Measurements from ENCODE around the gene GTSF1L. TPM values are rescaled to one million over a fixed set of nuclear protein-coding genes. Genes with fewer than 3 reads are reported as not detected.

GTSF1L gene
- total and polyA plus RNA-seq, 2 of the 4 experiments (the other 2 are of a cell fraction) = not detected

- POLR2A ChIA-PET (ENCODE audit: unreplicated experiment) = interaction anchor here (0.6 kb wide), 1 partner anchor 624 kb away, joined by 3 read pairs; no protein-coding TSS in a partner anchor
- no peak overlapping the region for H2AK5ac ChIP-seq (ENCODE audit: low read depth, low read length)
- H4K20me1 ChIP-seq (ENCODE audit: insufficient read depth, low read length) = no peaks in the 10 kb centered on the region
- no peak overlapping the region for H3K4ac ChIP-seq (ENCODE audit: low read depth, low read length)
- H3K79me1 ChIP-seq (ENCODE audit: low read depth in 1 of 2, low read length in 2 of 2) = no peaks in the 10 kb centered on the region
- 45% methylated on average over 9 of the region's 15 CpGs; no CpG with 5 or more reads in 1 of the 2 experiments for WGBS, 2 experiments (ENCODE audit: extremely low coverage in 2 of 2, insufficient read length in 1 of 2)
- H4K91ac ChIP-seq (ENCODE audit: insufficient read depth, low read depth, low read length) = no peak overlapping the region
- H3K9me1 ChIP-seq (ENCODE audit: insufficient read depth, low read length) = no peaks in the 10 kb centered on the region
- DNase-seq = no peak
- no peaks in the 10 kb centered on the region for H3K36me3 ChIP-seq (ENCODE audit: control insufficient read depth, insufficient read depth, low read length)
- no peak overlapping the region for H2AFZ ChIP-seq (replicated peaks; ENCODE audit: low read length, poor library complexity)
- no peak overlapping the region for H3K23ac ChIP-seq (ENCODE audit: low read depth, low read length)
- no TSS peak for BruUV-seq (replicated peaks)
- no peak overlapping the region for H2BK5ac ChIP-seq (ENCODE audit: low read depth, low read length, poor library complexity, severe bottlenecking)
- H2BK120ac ChIP-seq (ENCODE audit: low read depth, low read length) = no peak overlapping the region
- no peak overlapping the region for H4K8ac ChIP-seq (ENCODE audit: low read depth in 2 of 2, low read length in 2 of 2)
- ATAC-seq (ENCODE audit: low read depth) = 0 out of 2 replicates have a peak, but pooled peaks have one; percentile 12
- no peak overlapping the region for H3K14ac ChIP-seq (replicated peaks; ENCODE audit: low read depth, low read length)
- no peak overlapping the region for H3K18ac ChIP-seq (ENCODE audit: low read depth, low read length)
- H2AK9ac ChIP-seq (replicated peaks; ENCODE audit: low read depth, low read length, poor library complexity) = no peak overlapping the region
- peaks cover 12% of the 10 kb centered on the region for H3K4me1 ChIP-seq (ENCODE audit: control insufficient read depth, insufficient read depth, low read length)
- no peak overlapping the region for H3K56ac ChIP-seq (ENCODE audit: extremely low read depth, insufficient read depth, low read length)
- peaks cover 3% of the 10 kb centered on the region for H3K9me3 ChIP-seq (ENCODE audit: control insufficient read depth, insufficient read depth, low read length)
- no peak overlapping the region for H4K5ac ChIP-seq (ENCODE audit: low read depth, low read length)
- no peak overlapping the region for H3K27ac ChIP-seq (ENCODE audit: insufficient read depth, low read length)
- no peak overlapping the region for H2BK20ac ChIP-seq (ENCODE audit: low read depth, low read length)
- no peaks in the 10 kb centered on the region for H3K27me3 ChIP-seq (ENCODE audit: control insufficient read depth, insufficient read depth, low read length)
- intact Hi-C loops (cut with micrococcal nuclease) (no loop called here), in situ Hi-C loops (cut with MboI; ENCODE audit: low sequenced_read_pairs) (no loop called here), dilution Hi-C loops (cut with HindIII; ENCODE audit: low sequenced_read_pairs, unreplicated experiment) (no loop called here)
- H3K4me2 ChIP-seq (ENCODE audit: low read depth, low read length) = no peak overlapping the region
- H3K4me3 ChIP-seq (ENCODE audit: insufficient read depth, low read depth, low read length) = no peak overlapping the region
- H3K9ac ChIP-seq (ENCODE audit: low read depth, low read length) = no peak overlapping the region
- no peak for TF ChIP-seq CTCF (conservative IDR thresholded peaks at IDR 0.05; ENCODE audit: low read depth, low read length)
- TF ChIP-seq RAD21 (IDR thresholded peaks at IDR 0.05; ENCODE audit: low read length) = no peak
- no peak for TF ChIP-seq RCOR1 (IDR thresholded peaks at IDR 0.05; ENCODE audit: insufficient replicate concordance, low read length)
- TF ChIP-seq POLR2A (IDR thresholded peaks at IDR 0.05; ENCODE audit: low read depth, low read length) = no peak
- no peak for TF ChIP-seq MAZ (IDR thresholded peaks at IDR 0.05; ENCODE audit: borderline replicate concordance, low read depth, low read length)
- no peak for TF ChIP-seq MXI1 (IDR thresholded peaks at IDR 0.05; ENCODE audit: borderline replicate concordance, low read depth, low read length)
- no peak for TF ChIP-seq FOS (IDR thresholded peaks at IDR 0.05; ENCODE audit: low read depth, low read length)
- TF ChIP-seq RFX5 (IDR thresholded peaks at IDR 0.05; ENCODE audit: low read depth, low read length) = no peak
- no peak for TF ChIP-seq NFE2L2 (IDR thresholded peaks at IDR 0.05; ENCODE audit: low read depth, low read length)
- TF ChIP-seq CEBPB (IDR thresholded peaks at IDR 0.05; ENCODE audit: low read depth, low read length) = no peak
- TF ChIP-seq CHD1 (IDR thresholded peaks at IDR 0.05; ENCODE audit: low read depth, low read length) = no peak
- no peak for TF ChIP-seq MAFK (IDR thresholded peaks at IDR 0.05; ENCODE audit: low read depth, low read length)
- no peak for TF ChIP-seq BHLHE40 (IDR thresholded peaks at IDR 0.05; ENCODE audit: low read depth, low read length)
- no peak for TF ChIP-seq SMC3 (IDR thresholded peaks at IDR 0.05; ENCODE audit: low read depth, low read length)
- no peak for TF ChIP-seq USF2 (IDR thresholded peaks at IDR 0.05; ENCODE audit: low read depth, low read length)
- TF ChIP-seq, protein P1, sequence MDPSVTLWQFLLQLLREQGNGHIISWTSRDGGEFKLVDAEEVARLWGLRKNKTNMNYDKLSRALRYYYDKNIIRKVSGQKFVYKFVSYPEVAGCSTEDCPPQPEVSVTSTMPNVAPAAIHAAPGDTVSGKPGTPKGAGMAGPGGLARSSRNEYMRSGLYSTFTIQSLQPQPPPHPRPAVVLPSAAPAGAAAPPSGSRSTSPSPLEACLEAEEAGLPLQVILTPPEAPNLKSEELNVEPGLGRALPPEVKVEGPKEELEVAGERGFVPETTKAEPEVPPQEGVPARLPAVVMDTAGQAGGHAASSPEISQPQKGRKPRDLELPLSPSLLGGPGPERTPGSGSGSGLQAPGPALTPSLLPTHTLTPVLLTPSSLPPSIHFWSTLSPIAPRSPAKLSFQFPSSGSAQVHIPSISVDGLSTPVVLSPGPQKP (IDR thresholded peaks at IDR 0.05; ENCODE audit: borderline replicate concordance, low read depth, low read length) = no peak
- CTCF ChIA-PET = no interaction called here
- no peak overlapping the region for H2BK15ac ChIP-seq (ENCODE audit: low read depth, low read length)
Measured at GRCh38 chr20:43721429-43722152, 5.2 kb downstream of the GTSF1L start.

Data from IMR-90 (cell line).